Raji (cell line): ENCODE data around the gene SKIC2.
"Not testable (repeated sequence)": the region's sequence is repeated elsewhere in the genome, so short reads cannot be mapped to it uniquely, and the experiment has no call there.

Experiments
- POLR2A ChIP-seq: IDR thresholded peaks from 2 replicates; pipeline ENCODE4 v1.6.1; 2011; ENCODE audit warnings: low read depth, low read length, control low read depth; ENCODE audit not compliant: insufficient read depth

Gene SKIC2

DNA sequence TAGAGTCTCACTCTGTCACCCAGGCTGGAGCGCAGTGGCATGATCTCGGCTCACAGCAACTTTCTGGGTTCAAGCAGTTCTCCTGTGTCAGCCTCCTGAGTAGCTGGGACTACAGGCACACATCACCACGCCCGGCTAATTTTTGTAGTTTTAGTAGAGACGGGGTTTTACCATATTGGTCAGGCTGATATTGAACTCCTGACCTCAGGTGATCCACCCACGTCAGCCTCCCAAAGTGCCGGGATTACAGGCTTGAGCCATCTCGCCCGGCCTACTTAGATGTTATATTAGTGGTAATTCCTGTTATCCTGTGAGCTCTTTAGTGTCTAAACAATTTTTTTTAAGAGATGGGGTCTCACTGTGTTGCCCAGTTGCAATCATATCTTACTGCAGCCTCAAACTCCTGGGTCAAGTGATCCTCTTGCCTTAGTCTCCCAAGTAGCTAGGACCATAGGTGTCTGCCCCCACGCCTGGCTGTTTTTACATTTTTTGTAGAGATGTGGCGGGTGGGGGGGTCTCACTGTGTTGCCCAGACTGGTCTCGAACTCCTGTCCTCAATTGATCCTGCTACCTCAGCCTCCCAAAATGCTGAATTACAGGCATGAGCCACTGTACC, 18.9 kb downstream of the SKIC2 start:
- no peak for TF ChIP-seq POLR2A

DNA sequence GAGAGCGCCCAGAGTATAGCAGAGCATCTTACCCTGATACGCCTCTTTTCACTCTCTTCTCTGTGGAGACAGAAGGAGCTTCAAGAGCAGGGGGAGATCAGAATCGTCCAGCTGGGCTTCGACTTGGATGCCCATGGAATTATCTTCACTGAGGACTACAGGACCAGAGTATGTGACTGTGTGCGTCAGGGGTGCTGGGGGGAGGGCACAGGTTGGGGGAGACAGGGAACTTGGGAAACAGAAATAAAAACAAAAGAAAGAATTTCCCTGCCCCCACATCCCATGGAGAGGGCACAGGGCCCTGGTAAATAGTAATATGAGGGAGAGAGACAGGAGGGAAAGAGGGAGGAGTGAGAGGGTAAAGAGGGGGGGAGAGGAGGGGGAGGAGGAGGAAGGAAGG, 19.9 kb downstream of the SKIC2 start:
- no peak for TF ChIP-seq POLR2A

DNA sequence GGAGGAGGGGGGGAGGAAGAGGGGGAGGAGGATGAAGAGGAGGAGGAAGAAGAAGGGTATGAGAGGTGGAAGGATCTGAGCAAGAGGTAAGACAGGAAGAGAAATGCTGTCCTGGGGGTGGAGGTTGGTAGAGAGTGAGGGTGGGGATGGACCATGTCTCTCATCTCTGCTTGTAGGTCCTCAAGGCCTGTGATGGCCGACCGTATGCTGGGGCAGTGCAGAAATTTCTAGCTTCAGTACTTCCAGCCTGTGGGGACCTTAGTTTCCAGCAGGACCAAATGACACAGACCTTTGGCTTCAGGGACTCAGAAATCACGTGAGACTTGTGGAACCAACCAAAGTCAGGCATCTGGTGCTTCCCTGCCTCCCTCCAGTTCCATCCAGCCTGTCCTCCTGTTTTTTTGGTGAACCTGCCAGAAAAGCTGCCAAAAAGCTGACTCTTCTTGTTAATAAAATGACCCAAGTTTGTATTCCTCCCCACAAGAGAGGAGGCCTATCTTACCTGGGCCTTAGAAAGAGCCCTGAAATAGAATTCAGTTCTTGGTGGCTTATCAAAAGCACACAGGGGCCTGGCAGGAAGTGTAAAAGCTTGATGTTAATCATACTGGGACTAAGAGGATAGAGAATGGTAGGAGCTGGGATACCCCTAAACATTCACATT, 20.4 kb downstream of the SKIC2 start:
- no peak for TF ChIP-seq POLR2A

DNA sequence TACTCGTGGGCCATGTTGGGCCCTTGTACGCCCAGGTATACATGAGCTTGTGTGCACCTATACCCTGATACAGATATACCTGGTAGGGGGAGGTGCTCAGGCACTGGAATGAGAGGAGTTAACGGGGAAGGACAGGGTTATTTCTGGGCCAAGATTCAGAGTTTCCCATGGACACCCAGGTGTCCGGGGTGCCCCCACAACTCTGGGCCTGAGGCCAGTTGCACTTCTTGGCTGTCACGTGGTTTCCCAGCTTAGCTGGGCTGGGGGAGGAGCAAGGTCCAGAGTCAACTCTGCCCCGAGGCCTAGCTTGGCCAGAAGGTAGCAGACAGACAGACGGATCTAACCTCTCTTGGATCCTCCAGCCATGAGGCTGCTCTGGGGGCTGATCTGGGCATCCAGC, 22.8 kb downstream of the SKIC2 start, which contains the start of gene C4A:
Gene C4A (plus strand): TSS at position 314 of the 400 bp plus-strand sequence. CDS start 51 bp downstream, at position 365.
- not testable (repeated sequence) for TF ChIP-seq POLR2A

DNA sequence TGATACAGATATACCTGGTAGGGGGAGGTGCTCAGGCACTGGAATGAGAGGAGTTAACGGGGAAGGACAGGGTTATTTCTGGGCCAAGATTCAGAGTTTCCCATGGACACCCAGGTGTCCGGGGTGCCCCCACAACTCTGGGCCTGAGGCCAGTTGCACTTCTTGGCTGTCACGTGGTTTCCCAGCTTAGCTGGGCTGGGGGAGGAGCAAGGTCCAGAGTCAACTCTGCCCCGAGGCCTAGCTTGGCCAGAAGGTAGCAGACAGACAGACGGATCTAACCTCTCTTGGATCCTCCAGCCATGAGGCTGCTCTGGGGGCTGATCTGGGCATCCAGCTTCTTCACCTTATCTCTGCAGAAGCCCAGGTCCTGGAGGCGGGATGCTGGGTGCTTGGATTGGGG, 55.6 kb downstream of the SKIC2 start, which contains the start of gene C4B:
Gene C4B (plus strand): TSS at position 249 of the 400 bp plus-strand sequence. CDS start 51 bp downstream, at position 300.
- not testable (repeated sequence) for TF ChIP-seq POLR2A
